Stimulated activated CD8-positive, alpha-beta memory T cell treated with anti-CD3 and anti-CD28 coated beads, Interleukin-12 subunit alpha, Interleukin-12 subunit beta, amount 100 ng/mL, for 24 hours (primary cell): Measurements from ENCODE around the gene TMEM222.

Experiments used
- DNase-seq: peaks from one replicate; pipeline ENCODE4 v3.0.0-alpha.2; 2020; ENCODE audit errors: extremely low read depth

The TMEM222 gene

DNA sequence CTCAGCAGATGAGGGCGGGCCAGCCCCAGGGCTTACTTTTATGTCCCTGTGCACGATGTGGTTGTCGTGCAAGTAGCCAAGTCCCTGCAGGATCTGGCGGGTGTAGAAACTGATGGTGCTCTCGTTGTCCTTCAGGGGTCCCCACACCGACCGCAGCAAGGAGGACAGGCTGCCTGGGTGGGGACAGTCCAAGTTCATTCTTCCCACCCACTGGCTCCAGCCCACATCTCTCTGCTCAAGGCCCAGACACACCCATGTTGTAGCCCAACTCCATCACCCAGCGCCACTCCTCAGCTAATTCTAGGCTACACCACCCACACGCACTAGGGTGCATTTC lies 37.8 kb downstream of the TMEM222 start:
- no peak for DNase-seq

DNA sequence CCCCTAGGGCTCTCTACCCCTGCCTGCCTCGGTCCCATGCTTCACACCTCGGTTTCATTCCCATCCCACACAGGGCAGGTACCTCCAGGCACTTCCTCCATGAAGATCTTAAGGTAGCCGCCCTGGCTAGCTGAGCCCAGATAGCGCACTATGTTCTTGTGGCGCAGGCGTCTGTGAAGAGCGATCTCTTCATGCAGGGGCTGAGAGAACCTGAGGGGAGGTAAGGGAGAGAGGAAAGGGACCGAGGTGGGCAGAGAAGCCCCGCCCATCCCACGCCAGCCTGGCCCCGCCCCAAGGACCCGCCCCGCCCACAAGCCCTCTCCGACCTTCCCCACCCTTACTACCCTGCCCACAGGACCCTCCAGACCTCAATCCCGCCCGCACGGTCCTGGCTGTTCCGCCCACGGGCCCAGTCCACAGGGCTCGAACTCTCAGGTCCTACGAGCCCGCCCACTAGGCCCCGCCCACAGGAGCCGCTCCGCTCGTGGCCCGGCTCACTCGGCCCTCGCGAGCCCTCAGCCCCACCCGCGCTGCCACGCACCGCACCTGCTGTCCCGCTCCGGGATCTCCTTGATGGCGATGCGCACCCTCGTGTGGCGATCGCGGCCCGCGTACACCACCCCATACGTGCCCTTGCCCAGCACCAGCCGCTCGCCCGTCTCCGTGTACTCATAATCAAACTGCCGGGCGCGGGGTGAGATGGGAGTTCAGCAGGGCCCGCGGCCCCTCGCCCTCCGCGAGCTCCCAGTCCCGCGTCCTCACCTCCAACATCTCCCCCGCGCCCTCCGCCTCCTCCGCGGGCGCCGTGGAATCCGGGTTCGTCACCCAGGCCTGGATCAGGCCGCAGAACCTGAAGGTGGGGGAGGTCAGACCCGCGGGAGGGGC lies 38.4 kb downstream of the TMEM222 start:
- no peak for DNase-seq

DNA sequence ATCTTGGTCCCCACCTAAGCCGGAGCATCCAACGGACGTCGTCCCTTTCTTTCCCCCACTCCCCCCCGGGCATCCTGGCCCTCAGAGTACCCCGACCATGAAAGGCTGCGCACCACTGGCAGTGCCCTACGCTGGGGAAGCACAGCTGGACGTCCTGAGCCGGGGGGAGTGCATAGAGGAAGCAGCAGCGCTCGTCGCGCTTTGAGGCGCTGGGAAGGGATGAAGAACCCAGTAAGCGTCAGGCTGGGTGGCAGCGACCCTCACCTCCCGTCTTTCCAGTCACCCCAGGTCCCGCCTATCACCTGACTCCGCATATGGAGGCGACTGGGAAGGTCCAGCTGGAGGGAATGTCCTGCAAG lies 39.1 kb downstream of the TMEM222 start:
- no peak for DNase-seq

DNA sequence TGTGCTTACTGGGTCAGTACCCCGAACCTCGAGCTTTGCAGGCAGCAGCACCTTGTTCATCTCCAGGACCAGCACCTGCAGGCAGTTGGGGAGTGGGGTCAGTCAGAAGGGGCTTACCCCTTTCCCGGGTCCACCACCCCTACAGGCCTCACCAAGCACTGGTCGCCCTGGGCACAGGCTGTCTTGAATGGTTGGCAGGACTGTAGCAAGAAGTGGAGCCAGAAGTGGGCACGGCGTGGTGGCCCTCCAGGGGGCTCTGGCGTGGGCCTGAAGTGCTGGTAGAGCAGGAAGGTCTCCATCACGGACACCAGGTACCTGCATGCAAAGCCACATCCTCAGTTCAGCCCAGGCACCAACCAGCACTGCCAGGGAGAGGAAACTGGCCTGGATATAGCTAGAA lies 39.6 kb downstream of the TMEM222 start:
- DNase-seq = no peak

DNA sequence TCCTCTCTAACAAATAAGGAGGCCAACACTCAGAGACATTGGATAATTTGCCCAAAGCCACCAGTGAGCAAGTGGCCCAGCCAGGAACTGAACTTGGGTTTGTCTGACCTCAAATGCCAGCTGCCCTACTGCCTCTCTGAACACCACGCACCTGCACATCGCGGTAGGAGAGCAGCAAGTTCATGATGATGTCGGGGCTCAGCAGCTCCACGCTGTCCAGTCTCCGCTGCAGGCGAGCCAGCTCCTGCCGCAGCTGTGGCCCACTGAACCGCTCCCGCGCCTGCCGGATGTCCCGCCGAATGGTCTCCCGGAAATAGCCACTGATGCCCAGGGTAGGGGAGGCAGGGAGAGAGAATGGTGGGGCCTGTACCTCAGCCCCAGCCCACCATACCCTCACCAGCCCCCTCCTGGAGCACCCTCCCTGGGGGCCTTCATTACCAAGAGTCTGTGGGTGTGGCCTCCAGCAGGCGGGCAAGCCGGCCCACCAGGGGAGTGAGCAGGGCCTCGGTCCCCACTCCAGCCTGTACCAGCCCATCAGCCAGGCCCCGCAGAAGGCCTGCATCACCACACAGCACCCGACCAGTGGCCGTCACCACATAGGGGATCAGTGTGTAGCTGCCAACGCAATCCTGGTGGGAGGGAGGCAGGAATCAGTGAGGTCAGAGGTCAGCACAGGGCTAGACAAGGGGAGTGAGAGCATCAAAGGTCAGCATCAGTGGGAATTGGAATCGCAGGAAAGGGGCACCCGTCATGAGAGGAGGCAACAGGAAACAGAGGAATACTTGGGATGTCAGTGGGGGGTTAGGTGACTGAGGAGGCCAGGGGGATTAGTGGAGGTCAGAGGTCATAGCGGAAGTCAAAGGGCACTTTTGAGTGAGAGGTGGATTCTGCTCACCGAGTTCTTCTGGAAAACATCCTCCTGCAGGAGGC lies 42.1 kb downstream of the TMEM222 start:
- DNase-seq = no peak

DNA sequence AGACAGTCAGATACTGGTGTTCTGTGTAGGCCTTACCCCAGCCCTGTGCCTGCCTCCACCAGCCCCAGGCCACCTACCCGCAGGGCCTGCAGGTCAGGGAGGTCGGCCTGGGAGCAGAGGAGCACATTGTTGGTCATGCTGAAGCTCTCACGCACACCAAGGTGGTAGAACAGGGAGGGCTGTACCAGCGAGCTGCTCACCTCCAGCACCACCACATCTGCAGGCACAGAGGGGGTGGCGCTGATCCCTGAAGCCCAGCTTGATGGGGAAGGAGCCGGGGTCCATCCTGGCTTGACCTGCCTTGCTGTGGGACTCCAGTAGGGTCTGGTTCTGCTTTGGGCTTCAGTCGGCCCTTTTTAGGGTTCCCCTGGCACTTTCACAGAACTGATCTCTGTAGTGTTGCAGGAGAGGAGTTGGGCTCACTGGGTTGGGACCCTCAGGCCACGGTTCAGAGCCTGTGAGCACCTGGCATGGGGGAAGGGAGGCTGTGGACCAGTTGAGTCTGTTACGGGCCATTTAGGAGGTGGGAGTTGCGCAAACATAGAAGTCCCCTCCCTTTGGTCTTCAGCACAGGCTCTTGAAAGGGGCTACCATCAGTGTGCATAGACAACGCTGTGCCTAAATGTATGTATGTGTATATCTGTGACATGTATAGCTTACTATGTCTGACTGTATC lies 42.9 kb downstream of the TMEM222 start:
- no peak for DNase-seq

DNA sequence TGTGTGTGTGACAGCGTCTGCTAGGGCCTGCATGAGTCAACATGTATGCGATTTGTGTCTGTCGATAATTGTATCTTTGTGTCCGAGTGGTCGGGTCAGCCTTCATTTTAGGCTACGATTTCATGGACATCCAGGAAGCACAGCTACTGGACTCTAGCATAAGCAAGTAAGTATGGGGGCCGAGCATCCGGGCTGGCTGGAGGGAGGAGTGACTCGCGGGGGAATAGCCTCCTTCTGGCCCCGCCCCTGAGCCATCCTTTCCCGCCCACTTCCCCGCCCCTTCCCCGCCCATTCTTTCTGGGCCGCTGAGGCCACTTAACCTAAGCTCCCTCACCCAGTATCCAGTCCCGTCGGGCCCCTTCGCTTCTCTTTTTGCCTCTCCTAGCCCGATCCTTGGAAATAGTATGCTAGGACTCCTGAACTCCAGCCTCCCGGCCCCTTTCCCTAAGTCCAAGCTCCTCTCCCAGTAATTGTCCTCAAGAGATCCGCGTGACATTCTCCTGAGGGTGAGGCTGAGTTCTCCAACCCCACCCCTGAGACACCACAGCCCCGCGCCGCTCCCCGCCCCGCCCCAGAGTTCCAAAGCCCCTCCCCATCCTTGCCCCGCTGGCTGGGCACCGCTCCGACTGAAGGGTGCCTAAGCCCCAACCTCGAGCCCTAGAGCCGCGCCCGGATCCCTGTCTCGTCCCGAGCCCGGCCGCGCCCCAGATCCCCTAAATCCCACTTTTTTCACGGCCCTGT lies 43.6 kb downstream of the TMEM222 start:
- DNase-seq = no peak

DNA sequence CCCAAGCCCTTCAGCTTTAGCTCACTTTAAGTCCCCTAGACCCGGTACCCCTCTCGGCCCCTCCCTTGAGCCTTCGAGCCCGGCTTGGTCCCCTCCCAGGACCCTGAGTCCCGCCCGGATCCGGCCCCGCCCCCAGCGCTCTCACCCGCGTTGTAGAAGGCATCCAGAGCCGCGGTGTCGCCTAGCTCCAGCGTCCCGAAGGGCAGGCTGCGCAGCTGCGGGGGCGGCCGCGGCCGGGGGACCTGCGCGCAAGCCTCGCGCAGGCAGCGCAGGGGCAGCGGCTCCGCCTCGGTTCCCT lies 44.1 kb downstream of the TMEM222 start:
- no peak for DNase-seq

DNA sequence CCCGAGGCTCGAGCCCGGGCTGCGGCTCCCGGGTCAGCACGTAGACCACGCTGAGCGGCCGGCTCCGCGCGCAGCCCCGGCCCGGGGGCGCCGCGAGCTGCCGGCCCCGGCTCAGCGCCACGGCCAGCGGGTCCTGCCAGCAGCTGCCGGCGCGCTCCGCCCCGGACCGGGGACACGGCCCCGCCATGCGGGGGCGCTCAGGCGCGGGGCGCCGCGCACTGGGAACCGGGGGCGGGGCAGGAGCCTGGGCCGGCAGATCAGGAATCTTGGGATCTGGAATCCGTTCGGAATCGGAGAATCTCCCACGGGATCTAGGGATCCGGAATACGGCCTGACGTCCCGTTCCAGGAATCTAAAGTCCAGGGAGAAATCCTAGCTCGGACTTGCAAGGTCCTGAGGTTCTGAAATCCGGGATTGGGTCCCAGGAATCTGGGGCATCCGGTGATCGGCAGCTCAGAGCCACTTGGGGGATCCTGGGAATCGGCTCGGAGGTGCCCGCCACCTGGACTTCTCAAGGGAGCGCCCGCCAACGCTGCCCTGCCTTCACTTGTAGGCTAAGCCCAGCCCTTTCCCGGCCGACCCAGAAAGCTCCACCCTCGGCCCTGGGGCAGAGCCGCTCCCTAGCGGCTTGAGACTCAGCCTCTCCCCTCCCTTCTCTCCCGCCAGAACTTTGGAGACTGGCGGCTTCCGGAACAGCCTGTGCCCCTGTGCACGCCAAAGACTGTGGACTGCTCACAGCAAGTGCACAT lies 44.6 kb downstream of the TMEM222 start, which contains the start of gene MAP3K6:
TSS of gene MAP3K6 (minus strand) at position 551 of the 749 bp plus-strand sequence. CDS start at position 187, 364 bp downstream.
- DNase-seq = no peak

DNA sequence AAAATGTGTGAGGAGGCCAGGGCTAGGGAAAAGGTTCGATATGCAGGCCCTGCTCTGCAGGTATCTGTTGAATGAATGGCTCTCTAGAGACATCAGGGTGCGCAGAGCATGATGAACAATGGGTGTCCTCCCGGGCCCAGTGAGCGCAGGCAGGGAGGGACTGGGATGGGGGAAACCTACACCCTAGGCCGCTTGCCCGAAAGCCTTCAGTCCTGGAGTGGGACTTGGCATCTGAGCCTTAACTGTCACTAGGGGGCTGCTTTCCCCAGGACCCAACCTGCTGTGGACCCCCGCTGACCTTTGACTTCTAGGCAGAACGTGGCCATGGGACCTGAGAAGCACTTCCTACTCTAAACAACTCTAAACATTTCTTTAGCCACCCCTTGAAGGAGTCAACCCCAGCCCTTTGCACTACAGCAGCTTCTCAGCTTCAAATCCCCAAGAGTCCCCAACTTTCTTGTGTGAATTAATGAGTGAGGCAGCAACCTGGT lies 45.2 kb downstream of the TMEM222 start:
- no peak for DNase-seq

DNA sequence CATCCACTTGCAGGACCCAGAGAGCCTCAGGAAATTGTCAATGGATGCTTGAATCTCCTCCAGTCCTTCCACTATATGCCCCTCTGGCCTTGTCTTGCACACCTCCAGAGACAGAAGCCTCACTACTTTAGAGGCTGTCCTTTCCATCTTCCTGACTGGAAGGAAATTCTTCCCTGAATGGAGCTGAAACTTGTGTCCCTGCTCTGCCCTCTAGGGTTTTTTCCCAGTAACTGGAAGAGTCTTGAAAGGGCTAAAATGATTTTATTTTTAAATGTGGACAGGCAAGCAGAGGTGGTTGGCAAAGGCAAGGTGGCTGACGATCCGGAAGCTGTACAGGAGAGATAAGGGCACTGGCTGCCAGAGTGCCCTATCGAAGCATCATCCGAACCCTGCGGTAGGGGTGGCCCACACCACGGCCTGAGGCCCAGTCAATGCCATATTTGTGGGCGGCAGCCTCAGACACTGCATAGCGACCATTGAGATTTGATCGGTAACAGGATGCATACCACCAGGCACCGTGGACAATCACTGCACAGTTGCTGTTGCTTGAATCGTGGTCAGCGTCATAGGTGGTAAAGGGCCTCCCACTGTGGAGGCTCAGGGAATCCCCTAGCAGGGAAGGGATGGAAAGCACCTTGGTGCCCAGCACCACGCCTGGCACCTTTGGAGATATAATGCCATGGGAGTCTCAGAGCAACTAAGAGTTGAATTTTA lies 47.1 kb downstream of the TMEM222 start:
- DNase-seq = no peak

DNA sequence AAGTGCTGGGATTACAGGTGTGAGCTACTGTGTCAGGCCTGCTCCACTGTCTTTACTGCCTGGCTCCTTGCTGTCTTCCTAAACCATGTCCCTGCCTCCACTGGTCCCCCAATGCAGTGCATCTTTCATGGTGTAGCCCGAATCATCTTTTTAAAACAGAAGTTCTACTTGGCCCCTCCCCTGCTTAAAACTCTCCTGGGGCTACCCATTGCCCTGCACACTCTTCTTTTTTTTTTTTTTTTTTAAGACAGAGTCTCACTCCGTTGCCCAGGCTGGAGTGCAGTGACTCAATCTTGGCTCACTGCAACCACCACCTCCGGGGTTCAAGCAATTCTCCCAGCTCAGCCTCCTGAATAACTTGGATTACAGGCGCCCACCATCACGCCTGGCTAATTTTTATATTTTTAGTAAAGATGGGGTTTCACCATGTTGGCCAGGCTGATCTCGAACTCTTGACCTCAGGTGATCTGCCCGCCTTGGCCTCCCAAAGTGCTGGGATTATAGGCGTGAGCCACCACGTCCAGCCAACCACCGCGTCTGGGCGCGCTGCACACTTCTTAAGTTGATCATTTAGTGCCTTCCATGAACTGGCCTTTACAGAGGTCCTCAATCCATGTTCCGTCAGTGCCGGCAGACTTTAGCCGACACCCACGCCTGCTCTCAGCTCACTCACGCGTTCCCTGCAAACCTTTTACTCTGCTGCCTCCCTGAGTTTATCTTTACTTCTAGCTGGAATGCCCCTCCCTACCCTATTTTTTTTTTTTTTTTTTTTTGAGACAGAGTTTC lies 50.3 kb downstream of the TMEM222 start:
- no peak for DNase-seq

DNA sequence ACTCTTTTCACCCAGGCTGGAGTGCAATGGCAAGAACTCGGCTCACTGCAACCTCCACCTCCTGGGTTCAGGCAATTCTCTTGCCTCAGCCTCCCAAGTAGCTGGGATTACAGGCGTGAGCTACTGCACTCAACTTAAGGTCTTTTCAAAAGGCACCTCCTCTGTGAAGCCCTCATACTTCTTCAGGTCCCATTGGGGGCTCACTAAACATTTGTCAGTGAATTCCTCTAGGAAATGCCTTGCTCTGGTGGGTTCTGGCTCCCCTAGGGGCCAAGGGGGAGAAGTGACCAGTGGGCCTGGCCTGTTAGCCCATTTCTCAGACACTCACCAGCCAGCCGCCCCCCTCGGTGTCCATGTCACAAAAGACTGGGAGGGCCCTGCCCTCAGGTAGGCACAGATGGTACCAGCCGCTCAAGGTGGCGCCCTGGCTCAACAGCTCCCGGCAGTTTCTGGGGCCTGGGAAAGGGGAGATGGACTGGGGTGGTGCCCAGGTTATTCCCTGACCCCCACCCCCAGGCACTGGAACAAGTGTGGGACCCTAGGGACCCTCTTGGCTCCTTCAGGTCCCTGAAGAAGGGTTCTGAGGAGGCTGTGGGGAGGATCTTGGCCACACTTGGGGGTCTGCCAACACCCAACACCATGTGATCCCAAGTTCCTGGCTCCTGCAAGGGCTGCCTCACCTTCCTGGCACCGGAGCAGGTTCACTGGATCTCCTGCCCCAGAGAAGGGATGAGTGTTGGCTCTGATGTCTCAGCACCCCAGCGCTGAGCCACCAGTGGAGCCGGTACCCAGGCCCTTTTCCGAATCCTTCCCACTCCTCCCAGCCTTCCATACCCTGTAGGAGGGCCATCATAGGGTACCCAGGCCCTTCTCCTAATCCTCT lies 51.1 kb downstream of the TMEM222 start:
- DNase-seq = no peak

DNA sequence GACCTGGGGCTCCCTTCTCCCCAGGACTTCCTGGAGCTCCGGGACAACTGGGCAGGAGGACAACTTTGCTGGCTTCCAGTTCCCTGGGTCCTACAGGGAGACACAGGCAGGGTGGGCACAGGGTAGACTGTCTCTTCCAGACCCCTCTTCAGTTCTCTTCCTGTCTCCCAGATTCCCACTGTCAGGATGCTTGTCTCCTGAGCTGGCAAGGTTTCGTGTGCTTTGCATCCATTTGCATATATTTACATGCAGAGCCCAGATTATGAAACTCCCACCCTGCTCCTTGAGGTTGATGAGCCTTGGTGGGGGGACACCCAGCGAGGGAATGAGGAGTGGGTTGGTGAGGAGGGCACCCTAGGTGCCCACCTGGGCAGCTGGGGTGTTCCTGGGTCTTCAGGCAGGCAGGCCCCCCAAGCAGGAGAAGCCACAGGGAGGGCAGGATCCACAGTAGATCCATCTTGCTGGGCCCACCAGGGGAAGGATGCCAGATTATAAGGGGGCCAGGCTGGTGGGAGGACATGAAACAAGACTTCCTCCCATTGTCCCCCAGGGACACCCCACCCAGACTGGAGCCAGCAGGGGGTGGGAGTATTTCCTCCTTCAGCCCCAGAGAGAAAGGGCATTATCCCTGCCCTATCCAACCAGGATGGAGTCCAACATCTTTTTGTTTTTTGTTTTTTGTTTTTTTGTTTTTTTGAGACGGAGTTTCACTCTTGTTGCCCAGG lies 52.6 kb downstream of the TMEM222 start, which contains the start of gene FCN3:
TSS of gene FCN3 (minus strand) at position 463 of the 725 bp plus-strand sequence. CDS start at position 457, 6 bp downstream.
- no peak for DNase-seq

DNA sequence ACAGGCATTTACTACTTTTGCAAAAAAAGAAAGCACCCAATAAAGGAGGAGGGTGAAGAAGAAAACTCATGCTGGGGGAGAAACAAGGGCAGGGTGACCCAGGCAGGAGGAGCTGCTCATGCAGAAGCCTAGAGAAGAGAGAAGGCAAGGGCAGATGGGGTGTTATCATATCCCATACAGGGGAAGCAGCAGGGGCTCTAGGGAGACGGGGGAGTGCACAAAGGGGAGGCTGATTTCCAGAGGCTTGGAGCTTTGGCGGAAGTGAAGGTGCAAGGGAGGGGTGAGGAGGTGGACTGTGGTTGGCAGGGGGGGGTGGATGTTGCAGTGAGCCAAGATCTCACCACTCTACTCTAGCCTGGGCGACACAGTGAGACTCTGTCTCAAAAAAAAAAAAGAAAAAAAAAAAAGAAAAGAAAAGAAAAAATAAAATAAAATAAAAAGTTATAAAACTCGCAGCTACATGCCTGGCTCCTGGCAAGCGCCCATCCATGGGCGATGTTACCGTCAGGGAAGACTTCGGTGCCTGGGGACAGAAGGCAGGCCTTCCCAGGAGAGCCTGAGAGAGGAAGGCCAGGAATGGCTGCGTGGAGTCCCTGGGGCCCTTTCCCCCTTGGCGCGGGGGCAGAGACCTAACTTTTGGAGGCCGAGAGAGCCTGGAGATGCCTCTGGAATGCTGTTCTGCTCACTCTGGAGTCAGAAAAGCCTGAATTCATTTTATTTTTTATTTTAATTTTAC lies 56.0 kb downstream of the TMEM222 start:
- no peak for DNase-seq

DNA sequence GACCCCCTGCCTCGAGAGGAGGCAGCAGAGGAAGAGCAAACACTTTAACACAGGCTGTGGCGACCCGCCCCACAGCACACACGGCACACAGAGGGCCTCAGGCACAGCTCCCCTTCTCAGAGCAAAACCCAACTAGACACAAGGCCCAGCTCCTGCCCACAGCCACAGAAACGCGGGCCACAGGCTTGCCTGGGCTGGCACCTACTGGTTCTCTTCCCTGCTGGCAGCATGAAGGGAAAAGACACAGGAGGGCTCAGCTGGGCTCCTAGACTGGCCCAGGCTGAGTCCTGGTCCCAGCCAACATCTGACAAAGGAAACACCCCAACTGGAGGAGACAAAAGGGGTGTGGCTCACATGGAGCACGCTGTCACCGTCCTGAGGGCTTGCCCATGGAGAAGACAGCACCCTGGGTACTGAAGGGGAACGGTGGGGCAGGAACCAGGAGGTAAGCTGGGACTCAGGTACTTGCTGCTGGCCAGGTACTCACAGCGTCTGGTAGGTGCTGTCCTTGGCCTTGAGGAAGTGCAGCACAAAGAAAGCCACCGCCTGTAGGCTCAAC lies 57.7 kb downstream of the TMEM222 start:
- no peak for DNase-seq

DNA sequence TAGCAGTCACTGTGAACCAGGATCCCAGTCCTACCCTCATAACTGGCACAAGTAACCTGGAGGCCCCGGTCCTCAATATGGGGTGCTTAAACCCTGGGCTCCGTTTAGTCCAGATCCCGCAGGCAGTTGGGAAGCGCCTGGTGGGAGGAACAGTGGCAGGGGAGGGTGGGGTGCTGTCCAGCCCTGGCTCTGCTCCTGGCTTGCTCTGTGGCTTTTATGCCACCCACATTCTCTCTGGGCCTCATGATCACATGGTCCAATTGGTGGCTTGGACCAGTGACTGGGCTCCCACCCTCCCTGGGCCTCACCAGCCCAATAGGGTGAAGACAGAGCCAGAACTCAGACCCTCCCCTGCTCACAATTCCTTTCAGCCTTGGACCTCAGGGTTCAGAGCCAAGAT lies 58.3 kb downstream of the TMEM222 start:
- DNase-seq = no peak
